AML-193 (cell line): ENCODE data around the gene TRIM64.
"Not testable (repeated sequence)": the region's sequence is repeated elsewhere in the genome, so short reads cannot be mapped to it uniquely, and the experiment has no call there.

ENCODE experiments used
- DNase-seq, 2 experiments: peaks; one replicate each; lab custom pipeline; 2025; lab: John Stamatoyannopoulos, UW

Gene TRIM64, protein sequence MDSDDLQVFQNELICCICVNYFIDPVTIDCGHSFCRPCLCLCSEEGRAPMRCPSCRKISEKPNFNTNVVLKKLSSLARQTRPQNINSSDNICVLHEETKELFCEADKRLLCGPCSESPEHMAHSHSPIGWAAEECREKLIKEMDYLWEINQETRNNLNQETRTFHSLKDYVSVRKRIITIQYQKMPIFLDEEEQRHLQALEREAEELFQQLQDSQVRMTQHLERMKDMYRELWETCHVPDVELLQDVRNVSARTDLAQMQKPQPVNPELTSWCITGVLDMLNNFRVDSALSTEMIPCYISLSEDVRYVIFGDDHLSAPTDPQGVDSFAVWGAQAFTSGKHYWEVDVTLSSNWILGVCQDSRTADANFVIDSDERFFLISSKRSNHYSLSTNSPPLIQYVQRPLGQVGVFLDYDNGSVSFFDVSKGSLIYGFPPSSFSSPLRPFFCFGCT

DNA sequence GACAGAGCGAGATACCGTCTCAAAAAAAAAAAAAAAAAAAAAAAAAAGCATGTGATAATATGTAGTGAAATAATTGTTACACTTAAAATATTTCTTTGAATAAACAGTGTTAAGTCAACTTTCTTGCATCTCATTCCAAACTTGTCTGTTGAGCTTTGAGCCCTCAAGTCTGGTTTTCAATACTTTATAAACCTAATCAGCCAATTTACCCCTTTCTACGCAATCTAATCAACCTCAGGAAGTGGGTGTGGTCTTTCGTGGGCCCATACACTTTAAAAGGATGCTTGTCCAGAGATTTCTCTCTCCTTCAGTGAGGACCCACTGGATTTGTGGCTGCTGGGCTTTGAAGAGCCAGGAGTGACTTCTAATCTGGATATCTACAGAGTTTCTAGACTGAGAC is at the start of gene TRIM64:
Gene TRIM64 (plus strand): TSS at position 301 of the 400 bp plus-strand sequence. CDS start 2,467 bp downstream, outside the sequence.
- not testable (repeated sequence) for DNase-seq

DNA sequence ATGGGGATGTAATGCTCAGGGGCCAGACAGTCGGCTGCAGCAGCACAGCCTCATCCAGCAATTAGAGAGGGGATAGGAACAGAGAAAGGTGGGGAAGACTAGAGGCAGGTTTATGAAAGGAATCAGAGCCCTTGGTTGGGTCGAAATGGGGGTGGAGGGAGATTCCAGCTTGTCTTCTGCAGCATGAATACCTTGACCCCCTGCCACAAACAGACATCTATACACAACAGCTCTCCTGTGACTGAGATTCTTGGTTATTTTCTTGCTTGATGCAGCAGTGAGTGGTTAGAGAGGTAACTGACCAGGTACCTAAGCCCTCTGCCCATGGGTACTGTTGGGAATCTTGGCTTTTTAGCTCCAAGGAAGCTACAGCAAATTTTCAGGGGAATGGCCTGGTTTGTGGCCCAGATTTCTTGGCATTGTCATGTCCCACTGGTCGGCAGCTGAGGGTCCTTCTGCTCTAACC is 43.6 kb upstream of the TRIM64 start, which contains the start of gene TRIM49D1:
Gene TRIM49D1 (minus strand): TSS at position 51 of the 466 bp plus-strand sequence. CDS start 4,535 bp downstream, outside the sequence.
- no peak for DNase-seq

DNA sequence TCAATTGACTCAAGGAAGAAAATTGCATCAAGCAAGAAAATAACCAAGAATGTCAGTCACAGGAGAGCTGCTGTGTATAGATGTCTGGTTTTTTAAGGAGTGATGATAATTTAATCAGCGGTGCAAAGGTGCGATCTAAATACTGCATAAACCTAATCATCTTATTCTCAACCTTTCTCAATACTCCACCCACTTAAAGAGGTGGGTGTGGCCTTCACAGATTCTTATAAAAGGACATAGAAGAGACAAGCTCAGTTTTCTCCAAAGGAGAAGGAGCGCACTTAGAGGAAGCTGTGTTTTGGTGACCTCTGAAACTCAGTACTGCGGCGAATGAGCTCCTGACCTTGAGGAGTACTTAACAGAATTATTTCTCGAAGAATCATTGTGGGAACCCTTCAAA is 42.1 kb upstream of the TRIM64 start, which contains the start of gene TRIM49D2:
Gene TRIM49D2 (plus strand): TSS at position 301 of the 400 bp plus-strand sequence. CDS start 2,698 bp downstream, outside the sequence.
- DNase-seq, result not testable (repeated sequence)

DNA sequence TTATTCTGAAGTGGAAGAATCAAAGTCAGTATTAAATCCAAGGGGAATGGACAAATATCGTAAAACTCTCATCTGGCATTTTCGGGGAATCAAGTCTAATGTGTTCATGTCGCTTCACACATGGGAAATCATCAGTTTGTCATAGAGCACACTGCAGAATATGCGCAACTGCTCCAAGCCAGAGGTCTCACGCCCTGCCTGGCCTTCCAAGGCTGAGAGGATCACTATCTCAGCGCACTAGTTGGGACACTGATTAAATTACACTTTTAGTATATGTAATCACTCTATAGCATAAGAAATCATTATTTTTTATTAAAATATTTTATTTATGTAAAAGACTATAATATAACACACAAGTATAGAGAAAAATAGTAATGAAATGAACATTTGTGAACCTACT is 5.0 kb upstream of the TRIM64 start:
- not testable (repeated sequence) for DNase-seq
